Panc1 (cell line): Measurements from ENCODE around the gene NADSYN1.

ENCODE experiments used
- SIN3A ChIP-seq: IDR thresholded peaks from 2 replicates; pipeline ENCODE4 v1.6.1; 2012; ENCODE audit warnings: low read depth, mild to moderate bottlenecking, low read length, moderate library complexity, borderline replicate concordance; ENCODE audit not compliant: insufficient read depth
- TF ChIP-seq, protein P1 (sequence below): fragments of 450-650 bp; IDR thresholded peaks from 2 replicates; pipeline ENCODE4 v1.5.1; 2017; ENCODE audit warnings: mild to moderate bottlenecking
- TF ChIP-seq, protein P2 (sequence below), 2 experiments: IDR thresholded peaks; 2 replicates each; pipeline ENCODE4 v1.6.1; 2011 to 2012; ENCODE audit warnings: low read depth in 2 of 2, control low read depth in 1 of 2, low read length in 1 of 2, mild to moderate bottlenecking in 1 of 2, moderate library complexity in 1 of 2; ENCODE audit not compliant: insufficient read depth in 1 of 2

DNA sequence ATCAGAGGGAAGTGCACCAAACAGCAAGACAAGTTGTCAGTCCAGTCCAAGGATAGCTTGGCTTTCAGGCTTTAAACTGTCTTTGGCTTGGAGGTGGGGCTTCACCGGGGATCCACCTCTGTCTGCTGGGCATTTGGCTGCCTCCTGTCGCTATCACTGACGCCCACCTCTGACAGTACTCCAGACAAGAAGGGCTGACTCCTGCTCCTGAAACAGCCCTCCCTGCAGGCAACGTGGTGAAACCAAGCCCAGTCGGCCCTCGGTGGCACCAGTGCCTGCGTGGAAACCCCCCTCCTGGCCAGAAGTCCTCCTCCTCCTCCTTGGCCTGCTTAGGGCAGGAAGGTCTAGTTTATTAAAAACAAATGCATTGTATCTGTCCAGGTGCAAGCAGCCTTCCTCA is 21.7 kb upstream of the NADSYN1 start:
- TF ChIP-seq, protein P1, sequence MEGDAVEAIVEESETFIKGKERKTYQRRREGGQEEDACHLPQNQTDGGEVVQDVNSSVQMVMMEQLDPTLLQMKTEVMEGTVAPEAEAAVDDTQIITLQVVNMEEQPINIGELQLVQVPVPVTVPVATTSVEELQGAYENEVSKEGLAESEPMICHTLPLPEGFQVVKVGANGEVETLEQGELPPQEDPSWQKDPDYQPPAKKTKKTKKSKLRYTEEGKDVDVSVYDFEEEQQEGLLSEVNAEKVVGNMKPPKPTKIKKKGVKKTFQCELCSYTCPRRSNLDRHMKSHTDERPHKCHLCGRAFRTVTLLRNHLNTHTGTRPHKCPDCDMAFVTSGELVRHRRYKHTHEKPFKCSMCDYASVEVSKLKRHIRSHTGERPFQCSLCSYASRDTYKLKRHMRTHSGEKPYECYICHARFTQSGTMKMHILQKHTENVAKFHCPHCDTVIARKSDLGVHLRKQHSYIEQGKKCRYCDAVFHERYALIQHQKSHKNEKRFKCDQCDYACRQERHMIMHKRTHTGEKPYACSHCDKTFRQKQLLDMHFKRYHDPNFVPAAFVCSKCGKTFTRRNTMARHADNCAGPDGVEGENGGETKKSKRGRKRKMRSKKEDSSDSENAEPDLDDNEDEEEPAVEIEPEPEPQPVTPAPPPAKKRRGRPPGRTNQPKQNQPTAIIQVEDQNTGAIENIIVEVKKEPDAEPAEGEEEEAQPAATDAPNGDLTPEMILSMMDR = no peak
- no peak for TF ChIP-seq SIN3A
- TF ChIP-seq, protein P2, sequence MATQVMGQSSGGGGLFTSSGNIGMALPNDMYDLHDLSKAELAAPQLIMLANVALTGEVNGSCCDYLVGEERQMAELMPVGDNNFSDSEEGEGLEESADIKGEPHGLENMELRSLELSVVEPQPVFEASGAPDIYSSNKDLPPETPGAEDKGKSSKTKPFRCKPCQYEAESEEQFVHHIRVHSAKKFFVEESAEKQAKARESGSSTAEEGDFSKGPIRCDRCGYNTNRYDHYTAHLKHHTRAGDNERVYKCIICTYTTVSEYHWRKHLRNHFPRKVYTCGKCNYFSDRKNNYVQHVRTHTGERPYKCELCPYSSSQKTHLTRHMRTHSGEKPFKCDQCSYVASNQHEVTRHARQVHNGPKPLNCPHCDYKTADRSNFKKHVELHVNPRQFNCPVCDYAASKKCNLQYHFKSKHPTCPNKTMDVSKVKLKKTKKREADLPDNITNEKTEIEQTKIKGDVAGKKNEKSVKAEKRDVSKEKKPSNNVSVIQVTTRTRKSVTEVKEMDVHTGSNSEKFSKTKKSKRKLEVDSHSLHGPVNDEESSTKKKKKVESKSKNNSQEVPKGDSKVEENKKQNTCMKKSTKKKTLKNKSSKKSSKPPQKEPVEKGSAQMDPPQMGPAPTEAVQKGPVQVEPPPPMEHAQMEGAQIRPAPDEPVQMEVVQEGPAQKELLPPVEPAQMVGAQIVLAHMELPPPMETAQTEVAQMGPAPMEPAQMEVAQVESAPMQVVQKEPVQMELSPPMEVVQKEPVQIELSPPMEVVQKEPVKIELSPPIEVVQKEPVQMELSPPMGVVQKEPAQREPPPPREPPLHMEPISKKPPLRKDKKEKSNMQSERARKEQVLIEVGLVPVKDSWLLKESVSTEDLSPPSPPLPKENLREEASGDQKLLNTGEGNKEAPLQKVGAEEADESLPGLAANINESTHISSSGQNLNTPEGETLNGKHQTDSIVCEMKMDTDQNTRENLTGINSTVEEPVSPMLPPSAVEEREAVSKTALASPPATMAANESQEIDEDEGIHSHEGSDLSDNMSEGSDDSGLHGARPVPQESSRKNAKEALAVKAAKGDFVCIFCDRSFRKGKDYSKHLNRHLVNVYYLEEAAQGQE (IDR thresholded peaks at IDR 0.05; ENCODE audit: insufficient read depth in 1 of 2, low read depth in 2 of 2, low read length in 1 of 2) = no peak
